Stimulated activated CD4-positive, alpha-beta T cell treated with anti-CD3 and anti-CD28 coated beads, Interleukin-12 subunit alpha, Interleukin-12 subunit beta, amount 100 ng/mL, for 48 hours (primary cell): Measurements from ENCODE around the gene PLEKHA4.
"Not testable (repeated sequence)": the region's sequence is repeated elsewhere in the genome, so short reads cannot be mapped to it uniquely, and the experiment has no call there.

Experiments
- DNase-seq, 3 donors: peaks; one replicate each; pipeline ENCODE4 v3.0.0-alpha.2; 2020; ENCODE audit warnings: low read depth in 2 of 3, low spot score in 1 of 3

Gene PLEKHA4

GRCh38 chr19:48890551-48890950, 22.1 kb upstream of the PLEKHA4 start:
- DNase-seq: no peak

- DNase-seq: not testable (repeated sequence)
Measured at GRCh38 chr19:48889496-48889895, 21.1 kb upstream of the PLEKHA4 start.

- no peak for DNase-seq
Measured at GRCh38 chr19:48887861-48888612, 19.6 kb upstream of the PLEKHA4 start.

GRCh38 chr19:48883726-48884125, 15.3 kb upstream of the PLEKHA4 start:
- no peak for DNase-seq

- no peak for DNase-seq
Measured at GRCh38 chr19:48881741-48882657, 13.6 kb upstream of the PLEKHA4 start.

- not testable (repeated sequence) for DNase-seq
Measured at GRCh38 chr19:48879696-48880095, 11.3 kb upstream of the PLEKHA4 start.

GRCh38 chr19:48879025-48879637, 10.7 kb upstream of the PLEKHA4 start:
- no peak for DNase-seq

- DNase-seq: no peak
Measured at GRCh38 chr19:48878196-48879024, 10.0 kb upstream of the PLEKHA4 start.

GRCh38 chr19:48877855-48878195, 9.4 kb upstream of the PLEKHA4 start:
- DNase-seq: no peak

GRCh38 chr19:48876043-48876981, 7.9 kb upstream of the PLEKHA4 start:
- DNase-seq: not testable (repeated sequence)

- no peak for DNase-seq
Measured at GRCh38 chr19:48874303-48875135, 6.1 kb upstream of the PLEKHA4 start.

- no peak for DNase-seq
Measured at GRCh38 chr19:48873476-48874302, 5.3 kb upstream of the PLEKHA4 start.

GRCh38 chr19:48872884-48873475, 4.6 kb upstream of the PLEKHA4 start:
- DNase-seq: peak; percentile 71 to 76 (median 73)

GRCh38 chr19:48872182-48872883, 3.9 kb upstream of the PLEKHA4 start, which contains the start of gene PPP1R15A:
TSS of gene PPP1R15A (plus strand) at chr19:48872421. CDS start at chr19:48873234, 813 bp downstream.
- peak; percentile 96 to 100 (median 99) for DNase-seq

GRCh38 chr19:48871471-48872181, 3.2 kb upstream of the PLEKHA4 start:
- not testable (repeated sequence) for DNase-seq

- DNase-seq: no peak
Measured at GRCh38 chr19:48870048-48870447, 1.6 kb upstream of the PLEKHA4 start.
